IMR-90 (cell line): ENCODE data around the gene DAGLA. TPM values are rescaled to one million over a fixed set of nuclear protein-coding genes. Genes with fewer than 3 reads are reported as not detected.

Experiments used
- ATAC-seq: fragments of 200-7000 bp; cut with Tn5 transposase; 2 replicates; pipeline ENCODE4 v1.9.1; 2020; ENCODE audit warnings: low read depth, mild to moderate bottlenecking, moderate library complexity
- BruUV-seq: library from RNA; stranded (reverse); fragments of 400-500 nt; replicated peaks from 2 replicates; lab custom pipeline; 2021; lab: Mats Ljungman, UMichigan
- CTCF ChIA-PET: fragments of 300-600 bp; formaldehyde crosslinking; extraction: SDS; loops from one replicate; lab custom pipeline; 2021; ENCODE audit warnings: antibody characterized with exemption; lab: Yijun Ruan, JAX
- POLR2A ChIA-PET: fragments of 300-600 bp; sonication (Branson Sonifier 250); formaldehyde crosslinking; loops from one replicate; lab custom pipeline; 2022; ENCODE audit warnings: antibody characterized with exemption; ENCODE audit not compliant: unreplicated experiment; lab: Charles Lee
- DNase-seq: peaks from one replicate; pipeline ENCODE4 v3.0.0; 2013
- H2AFZ ChIP-seq: replicated peaks from 2 replicates; pipeline ENCODE3; 2013; ENCODE audit warnings: low read length, mild to moderate bottlenecking; ENCODE audit not compliant: poor library complexity
- H2AK5ac ChIP-seq: 2 replicates; pipeline ENCODE4 v1.6.1; 2013; ENCODE audit warnings: low read depth, low read length, inconsistent platforms
- H2AK9ac ChIP-seq: replicated peaks from 2 replicates; pipeline ENCODE3; 2013; ENCODE audit warnings: mild to moderate bottlenecking, low read depth, low read length, moderate library complexity; ENCODE audit not compliant: poor library complexity
- H2BK120ac ChIP-seq: 2 replicates; pipeline ENCODE4 v1.6.1; 2013; ENCODE audit warnings: low read depth, low read length, inconsistent platforms
- H2BK15ac ChIP-seq: 3 replicates; pipeline ENCODE4 v1.6.1; 2013; ENCODE audit warnings: low read depth, low read length, inconsistent platforms
- H2BK20ac ChIP-seq: 2 replicates; pipeline ENCODE4 v1.6.1; 2013; ENCODE audit warnings: low read depth, mild to moderate bottlenecking, inconsistent platforms, low read length, moderate library complexity
- H2BK5ac ChIP-seq: 2 replicates; pipeline ENCODE4 v1.6.1; 2013; ENCODE audit warnings: mild to moderate bottlenecking, low read depth, low read length, inconsistent platforms; ENCODE audit not compliant: poor library complexity, severe bottlenecking
- H3K14ac ChIP-seq: replicated peaks from 2 replicates; pipeline ENCODE4 v1.6.1; 2013; ENCODE audit warnings: low read depth, low read length, inconsistent platforms
- H3K18ac ChIP-seq: 2 replicates; pipeline ENCODE4 v1.6.1; 2013; ENCODE audit warnings: low read depth, low read length, control low read depth
- H3K23ac ChIP-seq: 2 replicates; pipeline ENCODE4 v1.6.1; 2013; ENCODE audit warnings: low read depth, low read length, inconsistent platforms
- H3K27ac ChIP-seq: 2 replicates; pipeline ENCODE4 v1.5.1; 2013; ENCODE audit warnings: mild to moderate bottlenecking, control low read depth, low read length; ENCODE audit not compliant: insufficient read depth
- H3K27me3 ChIP-seq: 2 replicates; pipeline ENCODE4 v1.6.1; 2013; ENCODE audit warnings: low read length; ENCODE audit not compliant: control insufficient read depth, insufficient read depth
- H3K36me3 ChIP-seq: 2 replicates; pipeline ENCODE4 v1.6.1; 2013; ENCODE audit warnings: low read length, mixed read lengths; ENCODE audit not compliant: control insufficient read depth, insufficient read depth
- H3K4ac ChIP-seq: 2 replicates; pipeline ENCODE4 v1.6.1; 2013; ENCODE audit warnings: low read depth, low read length, inconsistent platforms
- H3K4me1 ChIP-seq: 2 replicates; pipeline ENCODE4 v1.6.1; 2013; ENCODE audit warnings: low read length, mixed read lengths; ENCODE audit not compliant: control insufficient read depth, insufficient read depth
- H3K4me2 ChIP-seq: 2 replicates; pipeline ENCODE4 v1.6.1; 2013; ENCODE audit warnings: low read depth, mild to moderate bottlenecking, control low read depth, low read length, moderate library complexity
- H3K4me3 ChIP-seq: 2 replicates; pipeline ENCODE4 v1.5.1; 2013; ENCODE audit warnings: low read depth, mild to moderate bottlenecking, control low read depth, low read length, moderate library complexity; ENCODE audit not compliant: insufficient read depth
- H3K56ac ChIP-seq: 2 replicates; pipeline ENCODE4 v1.6.1; 2013; ENCODE audit warnings: low read length, inconsistent platforms; ENCODE audit not compliant: insufficient read depth; ENCODE audit errors: extremely low read depth
- H3K79me1 ChIP-seq, 2 experiments: 2 replicates each; pipeline ENCODE4 v1.6.1; 2013; ENCODE audit warnings: low read length in 2 of 2, inconsistent platforms in 1 of 2, low read depth in 1 of 2
- H3K9ac ChIP-seq: 2 replicates; pipeline ENCODE4 v1.6.1; 2013; ENCODE audit warnings: low read depth, low read length, control low read depth
- H3K9me1 ChIP-seq: 2 replicates; pipeline ENCODE4 v1.6.1; 2013; ENCODE audit warnings: low read length, inconsistent platforms; ENCODE audit not compliant: insufficient read depth
- H3K9me3 ChIP-seq: 2 replicates; pipeline ENCODE4 v1.6.1; 2013; ENCODE audit warnings: low read length; ENCODE audit not compliant: control insufficient read depth, insufficient read depth
- H4K20me1 ChIP-seq: 2 replicates; pipeline ENCODE4 v1.6.1; 2013; ENCODE audit warnings: low read length, inconsistent platforms; ENCODE audit not compliant: insufficient read depth
- H4K5ac ChIP-seq: 2 replicates; pipeline ENCODE4 v1.6.1; 2013; ENCODE audit warnings: mild to moderate bottlenecking, low read depth, low read length, control low read depth
- H4K8ac ChIP-seq, 2 experiments: 2 replicates each; pipeline ENCODE4 v1.6.1; 2013; ENCODE audit warnings: low read depth in 2 of 2, low read length in 2 of 2, control low read depth in 1 of 2, inconsistent platforms in 1 of 2
- H4K91ac ChIP-seq: 2 replicates; pipeline ENCODE4 v1.6.1; 2013; ENCODE audit warnings: low read depth, low read length, inconsistent platforms; ENCODE audit not compliant: insufficient read depth
- BHLHE40 ChIP-seq: fragments of 150-350 bp; IDR thresholded peaks from 2 replicates; pipeline ENCODE4 v1.6.1; 2016; ENCODE audit warnings: mild to moderate bottlenecking, low read depth, low read length
- CHD1 ChIP-seq: IDR thresholded peaks from 2 replicates; pipeline ENCODE4 v1.6.1; 2012; ENCODE audit warnings: low read depth, low read length, improper control_type of control experiment
- MAFK ChIP-seq: IDR thresholded peaks from 2 replicates; pipeline ENCODE4 v1.6.1; 2012; ENCODE audit warnings: low read depth, low read length, improper control_type of control experiment
- MAZ ChIP-seq: IDR thresholded peaks from 2 replicates; pipeline ENCODE4 v1.6.1; 2012; ENCODE audit warnings: low read depth, mild to moderate bottlenecking, low read length, improper control_type of control experiment, moderate library complexity, borderline replicate concordance
- WGBS, 2 experiments: methylation state at CpG; one replicate each; pipeline versions ENCODE4 v1.1.5 to v1.1.7; 2013; ENCODE audit warnings: missing lambda C conversion rate in 2 of 2; ENCODE audit not compliant: insufficient read length in 1 of 2; ENCODE audit errors: extremely low coverage in 2 of 2; 5-methylcytosine and 5-hydroxymethylcytosine counted together
- dilution Hi-C: fragments of 300-500 bp; cut with HindIII; formaldehyde crosslinking; loops from one replicate; pipeline ENCODE4 v1.14.3; 2018; ENCODE audit warnings: low sequenced_read_pairs; ENCODE audit not compliant: unreplicated experiment
- in situ Hi-C: fragments of 300-500 bp; cut with MboI; formaldehyde crosslinking; loops from 3 replicates; pipeline ENCODE4 v1.14.3; 2019; ENCODE audit warnings: low sequenced_read_pairs, inconsistent platforms, mixed read lengths
- intact Hi-C: fragments of 100-400 bp; cut with micrococcal nuclease; formaldehyde crosslinking; loops from 2 replicates; pipeline ENCODE4 v1.10.0; 2022
- polyA plus RNA-seq, 3 experiments: library from polyadenylated mRNA; depleted of rRNA; stranded (reverse); fragments of >200 nt; gene quantifications; 2 replicates each; pipeline ENCODE4 v1.2.3, GENCODE V29; 2012; ENCODE audit warnings: low replicate concordance in 1 of 3
- total RNA-seq: library from RNA; depleted of rRNA; stranded (reverse); fragments of >200 nt; gene quantifications from 2 replicates; pipeline ENCODE4 v1.2.3, GENCODE V29; 2012
- TF ChIP-seq, protein P1 (sequence below): conservative IDR thresholded peaks from 2 replicates; pipeline ENCODE4 v1.5.1; 2012; ENCODE audit warnings: mild to moderate bottlenecking, low read depth, low read length, improper control_type of control experiment

DAGLA gene
- total and polyA plus RNA-seq, 2 of the 4 experiments (the other 2 are of a cell fraction): 0.90 to 3.8 TPM

DNA sequence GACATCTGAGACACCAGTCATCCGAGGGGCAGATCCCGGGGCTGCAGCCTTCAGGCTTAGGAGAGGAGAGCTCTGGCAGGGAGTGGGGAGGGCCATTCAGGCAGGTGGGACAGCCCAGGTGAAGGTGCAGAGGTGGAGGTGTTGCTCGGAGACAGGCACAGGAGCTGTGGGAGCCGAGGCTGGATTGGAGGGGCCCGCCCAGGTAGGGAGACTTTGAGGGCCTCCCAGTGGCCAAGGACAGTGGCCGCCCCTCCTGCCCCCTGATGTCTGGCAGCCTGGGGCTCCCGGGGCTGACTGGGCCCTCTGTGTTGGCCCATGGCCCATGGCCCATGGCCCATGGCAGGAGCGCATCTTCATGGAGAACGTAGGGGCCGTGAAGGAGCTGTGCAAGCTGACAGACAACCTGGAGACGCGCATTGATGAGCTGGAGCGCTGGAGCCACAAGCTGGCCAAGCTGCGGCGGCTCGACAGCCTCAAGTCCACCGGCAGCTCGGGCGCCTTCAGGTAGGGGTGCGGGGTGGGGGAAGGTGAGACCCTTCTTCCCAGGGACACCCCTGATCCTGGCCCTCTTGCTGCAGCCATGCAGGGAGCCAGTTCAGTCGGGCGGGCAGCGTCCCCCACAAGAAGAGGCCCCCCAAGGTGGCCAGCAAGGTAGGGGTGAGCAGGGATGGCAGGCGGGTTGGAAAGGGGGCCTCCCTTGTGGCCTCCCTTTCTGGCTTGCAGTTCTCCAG is 98.9 kb downstream of the DAGLA start:
- Histone ChIP-seq H4K8ac (no peak overlapping the region), H2AK9ac (no peak overlapping the region), H3K23ac (no peak overlapping the region), H2BK120ac (no peak overlapping the region), H3K9me3 (no peaks in the 10 kb centered on the region), H3K4me3 (no peak overlapping the region), H4K5ac (no peak overlapping the region), H3K9ac (no peak overlapping the region), H3K27ac (no peak overlapping the region), H3K36me3 (peaks cover 5% of the 10 kb centered on the region), H3K27me3 (no peaks in the 10 kb centered on the region), H3K56ac (no peak overlapping the region), H2BK15ac (no peak overlapping the region), H2BK20ac (no peak overlapping the region), H3K9me1 (no peaks in the 10 kb centered on the region; the same call in 1 of the 2 replicates), H3K14ac (no peak overlapping the region), H2AK5ac (no peak overlapping the region), H3K4ac (no peak overlapping the region), H2BK5ac (no peak overlapping the region), H2AFZ (no peak overlapping the region), H3K79me1 (no peaks in the 10 kb centered on the region), H3K4me2 (no peak overlapping the region), H4K20me1 (no peaks in the 10 kb centered on the region), H4K91ac (no peak overlapping the region), H3K4me1 (peaks cover 3% of the 10 kb centered on the region; the same call in 1 of the 2 replicates), H3K18ac (no peak overlapping the region)
- POLR2A ChIA-PET: no interaction called here
- intact Hi-C loops: no loop called here
- no peak for TF ChIP-seq BHLHE40
- TF ChIP-seq MAZ: no peak
- TF ChIP-seq MAFK: no peak
- no peak for TF ChIP-seq CHD1
- TF ChIP-seq, protein P1, sequence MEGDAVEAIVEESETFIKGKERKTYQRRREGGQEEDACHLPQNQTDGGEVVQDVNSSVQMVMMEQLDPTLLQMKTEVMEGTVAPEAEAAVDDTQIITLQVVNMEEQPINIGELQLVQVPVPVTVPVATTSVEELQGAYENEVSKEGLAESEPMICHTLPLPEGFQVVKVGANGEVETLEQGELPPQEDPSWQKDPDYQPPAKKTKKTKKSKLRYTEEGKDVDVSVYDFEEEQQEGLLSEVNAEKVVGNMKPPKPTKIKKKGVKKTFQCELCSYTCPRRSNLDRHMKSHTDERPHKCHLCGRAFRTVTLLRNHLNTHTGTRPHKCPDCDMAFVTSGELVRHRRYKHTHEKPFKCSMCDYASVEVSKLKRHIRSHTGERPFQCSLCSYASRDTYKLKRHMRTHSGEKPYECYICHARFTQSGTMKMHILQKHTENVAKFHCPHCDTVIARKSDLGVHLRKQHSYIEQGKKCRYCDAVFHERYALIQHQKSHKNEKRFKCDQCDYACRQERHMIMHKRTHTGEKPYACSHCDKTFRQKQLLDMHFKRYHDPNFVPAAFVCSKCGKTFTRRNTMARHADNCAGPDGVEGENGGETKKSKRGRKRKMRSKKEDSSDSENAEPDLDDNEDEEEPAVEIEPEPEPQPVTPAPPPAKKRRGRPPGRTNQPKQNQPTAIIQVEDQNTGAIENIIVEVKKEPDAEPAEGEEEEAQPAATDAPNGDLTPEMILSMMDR: no peak
- BruUV-seq: no TSS peak
- WGBS, 2 experiments: 90% methylated on average over 10 of the region's 24 CpGs; no CpG with 5 or more reads in 1 of the 2 experiments
- ATAC-seq: no peak
- CTCF ChIA-PET: interaction anchor here (1.2 kb wide), 1 partner anchor 32 kb away, joined by 5 read pairs; no protein-coding TSS in a partner anchor
- in situ Hi-C loops: no loop called here
- DNase-seq: no peak
- dilution Hi-C loops: no loop called here
